Endothelial cell (in vitro differentiated cells): ENCODE data around the gene ELP2. TPM values are rescaled to one million over a fixed set of nuclear protein-coding genes. Genes with fewer than 3 reads are reported as not detected.

Experiments
- DNase-seq: peaks from one replicate; pipeline ENCODE4 v3.0.0; 2021; ENCODE audit warnings: low spot score
- H3K27ac Mint-ChIP-seq: one replicate; pipeline ENCODE4 v1.8.0; 2021; ENCODE audit warnings: mixed read lengths, inconsistent platforms; ENCODE audit not compliant: unreplicated experiment
- H3K27me3 Mint-ChIP-seq: one replicate; pipeline ENCODE4 v1.8.0; 2021; ENCODE audit warnings: mild to moderate bottlenecking, moderate library complexity, mixed read lengths, inconsistent platforms; ENCODE audit not compliant: unreplicated experiment
- H3K36me3 Mint-ChIP-seq: one replicate; pipeline ENCODE4 v1.8.0; 2021; ENCODE audit warnings: mild to moderate bottlenecking, low read depth, mixed read lengths, inconsistent platforms; ENCODE audit not compliant: unreplicated experiment
- H3K4me1 Mint-ChIP-seq: one replicate; pipeline ENCODE4 v1.8.0; 2021; ENCODE audit warnings: mild to moderate bottlenecking, mixed read lengths, inconsistent platforms; ENCODE audit not compliant: unreplicated experiment
- H3K4me3 Mint-ChIP-seq: one replicate; pipeline ENCODE4 v1.8.0; 2021; ENCODE audit warnings: mild to moderate bottlenecking, mixed read lengths, inconsistent platforms; ENCODE audit not compliant: unreplicated experiment
- H3K9me3 Mint-ChIP-seq: one replicate; pipeline ENCODE4 v1.8.0; 2021; ENCODE audit warnings: mixed read lengths, inconsistent platforms; ENCODE audit not compliant: unreplicated experiment
- CTCF ChIP-seq: fragments of 200-600 bp; sonication (generic); IDR thresholded peaks from one replicate; pipeline ENCODE4 v1.5.0; 2021; ENCODE audit warnings: antibody characterized with exemption; ENCODE audit not compliant: unreplicated experiment
- total RNA-seq: library from RNA; stranded (reverse); fragmentation: NEBNext Ultra II Directional; extraction: Animal tissue kit (Norgen Biotek cat#: 25700); gene quantifications from one replicate; pipeline ENCODE4 v1.2.1, GENCODE V29; 2021; ENCODE audit not compliant: unreplicated experiment

Gene ELP2
- total RNA-seq, 1 donor from 2014 or later: 90.5 TPM

GRCh38 chr18:36153203-36153602 is 23.5 kb downstream of the ELP2 start:
- no peak overlapping the region for H3K4me3 Mint-ChIP-seq
- H3K9me3 Mint-ChIP-seq: no peaks in the 10 kb centered on the region
- no peaks in the 10 kb centered on the region for H3K27me3 Mint-ChIP-seq
- H3K36me3 Mint-ChIP-seq: peaks cover 31% of the 10 kb centered on the region
- no peak for DNase-seq
- no peaks in the 10 kb centered on the region for H3K4me1 Mint-ChIP-seq
- TF ChIP-seq CTCF: no peak
- no peak overlapping the region for H3K27ac Mint-ChIP-seq

- H3K4me1 Mint-ChIP-seq: no peaks in the 10 kb centered on the region
- no peak for TF ChIP-seq CTCF
- no peaks in the 10 kb centered on the region for H3K9me3 Mint-ChIP-seq
- peaks cover 3% of the 10 kb centered on the region for H3K27me3 Mint-ChIP-seq
- no peak for DNase-seq
- H3K36me3 Mint-ChIP-seq: peaks cover 31% of the 10 kb centered on the region
- no peak overlapping the region for H3K27ac Mint-ChIP-seq
- no peak overlapping the region for H3K4me3 Mint-ChIP-seq
Measured at GRCh38 chr18:36153771-36154170, 24.1 kb downstream of the ELP2 start.

- no peaks in the 10 kb centered on the region for H3K4me1 Mint-ChIP-seq
- H3K4me3 Mint-ChIP-seq: no peak overlapping the region
- DNase-seq: no peak
- H3K27me3 Mint-ChIP-seq: peaks cover 4% of the 10 kb centered on the region
- H3K36me3 Mint-ChIP-seq: peaks cover 30% of the 10 kb centered on the region
- H3K27ac Mint-ChIP-seq: no peak overlapping the region
- no peak for TF ChIP-seq CTCF
- no peaks in the 10 kb centered on the region for H3K9me3 Mint-ChIP-seq
Measured at GRCh38 chr18:36155851-36156757, 26.4 kb downstream of the ELP2 start.

- Mint-ChIP-seq H3K9me3 (no peaks in the 10 kb centered on the region), H3K4me1 (no peaks in the 10 kb centered on the region), H3K27me3 (peaks cover 4% of the 10 kb centered on the region), H3K4me3 (no peak overlapping the region), H3K36me3 (peaks cover 30% of the 10 kb centered on the region), H3K27ac (no peak overlapping the region)
- DNase-seq: no peak
- TF ChIP-seq CTCF: no peak
Measured at GRCh38 chr18:36157441-36157840, 27.7 kb downstream of the ELP2 start.

GRCh38 chr18:36158266-36158867 is 28.7 kb downstream of the ELP2 start:
- TF ChIP-seq CTCF: no peak
- H3K27ac Mint-ChIP-seq: no peak overlapping the region
- no peaks in the 10 kb centered on the region for H3K9me3 Mint-ChIP-seq
- no peak overlapping the region for H3K4me3 Mint-ChIP-seq
- H3K4me1 Mint-ChIP-seq: no peaks in the 10 kb centered on the region
- no peak for DNase-seq
- peaks cover 4% of the 10 kb centered on the region for H3K27me3 Mint-ChIP-seq
- H3K36me3 Mint-ChIP-seq: peaks cover 25% of the 10 kb centered on the region
